SH-SY5Y (cell line): Measurements from ENCODE around the gene CDH8.

Experiments used
- GATA2 ChIP-seq: IDR thresholded peaks from 2 replicates; pipeline ENCODE4 v1.6.1; 2011; ENCODE audit warnings: mild to moderate bottlenecking, low read depth, low read length
- GATA3 ChIP-seq: IDR thresholded peaks from 2 replicates; pipeline ENCODE4 v1.6.1; 2011; ENCODE audit warnings: low read depth, mild to moderate bottlenecking, low read length, moderate library complexity

GRCh38 chr16:61872778-61873119 is 163.5 kb downstream of the CDH8 start:
- TF ChIP-seq GATA3 (no peak), GATA2 (no peak)
